NB4 (cell line): ENCODE measurements around the gene EMP3.

Experiments used
- CTCF ChIP-seq: IDR thresholded peaks from one replicate; pipeline ENCODE4 v1.5.1; 2012; ENCODE audit warnings: low read depth, low read length
- MAX ChIP-seq: IDR thresholded peaks from 2 replicates; pipeline ENCODE4 v1.6.1; 2011; ENCODE audit warnings: low read depth, low read length
- MYC ChIP-seq: IDR thresholded peaks from 2 replicates; pipeline ENCODE4 v1.6.1; 2011; ENCODE audit warnings: low read depth, low read length
- POLR2A ChIP-seq: IDR thresholded peaks from 2 replicates; pipeline ENCODE4 v1.6.1; 2011; ENCODE audit warnings: mild to moderate bottlenecking; ENCODE audit not compliant: insufficient read length; ENCODE audit errors: extremely low read depth

GRCh38 chr19:48371367-48371766 is 46.0 kb downstream of the EMP3 start:
- no peak for TF ChIP-seq CTCF
- TF ChIP-seq POLR2A, result no peak
- no peak for TF ChIP-seq MYC
- no peak for TF ChIP-seq MAX
